G401 (cell line): ENCODE results near the gene CD37. TPM values are rescaled to one million over a fixed set of nuclear protein-coding genes. Genes with fewer than 3 reads are reported as not detected.
A peak's percentile ranks its signal among the peaks of the same experiment; 100 is the strongest.

Experiments used
- DNase-seq: peaks from one replicate; pipeline ENCODE4 v3.0.0-alpha.2; 2015; ENCODE audit warnings: low spot score
- in situ Hi-C: cut with HindIII; loops from 2 replicates; pipeline ENCODE4 v1.10.0; 2016; ENCODE audit warnings: low sequenced_read_pairs, mixed read lengths
- total RNA-seq: library from RNA; depleted of rRNA; stranded (reverse); fragments of >200 nt; shearing (Covaris generic); gene quantifications from 2 replicates; pipeline ENCODE4 v1.2.3, GENCODE V29; 2014

Gene CD37
- total RNA-seq, 1 experiment from 2014 or later, result not detected

DNA sequence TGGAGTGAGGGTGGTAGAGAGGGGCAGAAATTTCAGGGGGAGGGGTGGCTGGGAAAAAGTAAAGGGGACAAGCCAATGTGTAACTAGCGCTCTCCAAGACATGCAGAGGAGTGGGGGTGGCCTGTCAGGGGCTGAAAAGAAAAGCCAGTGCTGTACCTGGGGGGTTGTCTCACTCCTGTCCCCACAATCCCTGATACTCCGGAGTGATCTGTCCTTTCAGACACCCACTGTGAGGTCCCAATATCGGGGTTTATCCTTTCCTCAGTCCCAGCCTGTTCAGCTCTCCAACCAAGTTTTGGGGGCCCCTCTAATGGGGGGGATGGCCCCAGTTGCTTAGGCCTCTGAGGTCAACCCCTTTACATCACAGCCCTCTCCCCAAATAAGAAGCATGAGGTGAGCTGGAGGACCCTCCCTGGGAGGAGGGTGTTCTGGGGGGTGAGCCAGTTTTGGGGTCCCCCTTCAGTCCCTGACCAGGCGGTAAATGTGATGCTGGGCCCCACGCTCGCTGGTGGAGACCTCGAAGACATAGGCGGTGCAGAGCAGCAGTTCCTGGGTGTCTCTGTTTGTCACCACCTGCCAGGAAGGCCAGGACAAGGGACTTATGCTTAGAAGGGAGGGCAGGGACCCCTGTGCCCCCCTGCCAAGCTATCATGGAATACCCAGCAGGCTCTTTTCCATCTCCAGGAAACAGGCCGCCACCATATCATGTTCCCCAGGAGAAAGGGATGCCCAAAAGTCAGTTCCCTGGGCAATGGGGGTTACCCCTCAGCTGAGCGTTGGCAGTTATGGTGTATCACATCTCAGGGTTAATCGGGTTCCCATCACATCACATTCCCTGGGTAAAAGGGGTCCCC, 5.9 kb downstream of the CD37 start:
- no peak for DNase-seq
- in situ Hi-C loops, result no loop called here

DNA sequence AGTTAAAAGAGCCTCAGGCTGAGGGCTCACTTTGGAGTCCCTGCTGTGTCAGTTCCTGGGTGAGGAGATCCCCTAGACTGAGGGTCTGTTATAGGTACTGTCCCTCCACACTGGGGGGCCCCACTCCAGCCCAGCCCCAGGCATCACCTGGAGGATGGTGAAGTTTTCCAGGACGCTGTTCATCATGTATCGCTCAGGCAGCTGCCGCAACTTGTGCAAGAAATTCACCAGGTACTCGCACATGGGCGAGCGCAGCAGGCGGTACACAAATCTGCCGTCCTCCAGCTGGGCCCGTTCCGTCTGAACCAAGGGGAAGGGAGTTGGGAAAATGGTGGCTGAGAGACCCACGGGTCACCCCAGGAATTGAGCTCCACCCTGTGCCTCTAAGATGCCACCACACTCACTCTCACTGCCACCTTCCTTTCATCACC, 7.1 kb downstream of the CD37 start:
- no peak for DNase-seq
- in situ Hi-C loops, result no loop called here

DNA sequence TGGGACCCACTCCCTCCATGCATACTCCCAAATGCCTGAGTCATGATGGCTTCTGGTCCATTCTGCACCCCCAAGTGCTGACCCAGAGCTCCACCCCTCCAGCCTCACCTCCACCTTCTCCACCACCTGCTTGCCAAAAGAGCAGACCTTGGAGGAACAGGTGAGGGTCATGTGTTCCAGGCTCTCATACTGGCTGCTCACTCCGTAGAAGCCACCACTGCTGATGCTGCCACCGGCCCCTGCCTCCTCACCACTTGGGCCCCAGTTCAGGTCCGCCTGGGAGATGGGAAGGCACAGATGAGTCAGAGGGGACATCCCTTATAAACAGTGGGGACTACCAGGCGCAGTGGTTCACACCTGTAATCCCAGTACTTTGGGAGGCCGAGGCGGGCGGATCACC, 7.9 kb downstream of the CD37 start:
- in situ Hi-C loops, result no loop called here

DNA sequence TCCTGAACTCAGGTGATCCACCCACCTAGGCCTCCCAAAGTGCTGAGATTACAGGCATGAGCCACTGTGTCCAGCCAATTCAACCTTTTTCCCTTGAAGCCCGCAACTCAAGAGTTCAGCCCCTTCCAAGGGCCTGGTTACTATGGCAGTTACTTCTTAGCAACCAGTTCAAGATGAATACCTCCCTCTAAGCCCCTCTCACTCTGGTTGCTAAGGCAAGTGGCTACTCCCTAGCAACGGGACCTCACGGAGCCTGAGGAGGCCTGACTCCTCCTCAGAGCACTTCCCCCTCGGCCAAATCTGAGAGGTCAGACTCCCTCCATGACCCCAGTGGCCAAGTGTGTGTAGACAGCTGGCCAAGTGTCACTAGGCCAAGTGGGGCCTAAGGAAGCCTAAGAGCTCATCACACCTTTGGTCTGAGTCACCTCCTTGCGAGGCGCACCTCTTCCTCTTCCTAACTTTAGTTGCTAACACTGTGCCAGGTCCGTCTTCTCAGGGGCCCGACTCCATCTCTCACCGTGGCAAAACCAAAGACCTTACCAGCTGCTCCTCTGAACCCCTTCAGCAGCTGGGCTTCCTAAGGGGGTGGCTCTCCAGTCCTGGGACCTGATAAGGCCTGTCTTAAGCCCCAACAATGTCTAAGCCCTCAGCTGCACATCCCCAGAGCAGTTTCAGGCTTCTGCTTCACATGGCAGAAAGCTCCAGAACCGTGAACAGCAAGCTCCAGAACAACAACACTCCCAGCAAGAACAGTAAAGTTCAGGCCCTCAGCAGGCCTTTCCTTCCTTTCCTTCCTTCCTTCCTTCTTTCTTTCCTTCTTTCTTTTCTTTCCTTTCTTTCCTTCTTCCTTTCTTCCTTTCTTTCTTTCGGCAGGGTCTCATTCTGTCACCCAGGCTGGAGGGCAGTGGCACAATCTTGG, 9.6 kb downstream of the CD37 start:
- in situ Hi-C loops, result no loop called here
- no peak for DNase-seq

More for the DNA sequence above, 7.9 kb downstream of the CD37 start:
- no peak for DNase-seq

DNA sequence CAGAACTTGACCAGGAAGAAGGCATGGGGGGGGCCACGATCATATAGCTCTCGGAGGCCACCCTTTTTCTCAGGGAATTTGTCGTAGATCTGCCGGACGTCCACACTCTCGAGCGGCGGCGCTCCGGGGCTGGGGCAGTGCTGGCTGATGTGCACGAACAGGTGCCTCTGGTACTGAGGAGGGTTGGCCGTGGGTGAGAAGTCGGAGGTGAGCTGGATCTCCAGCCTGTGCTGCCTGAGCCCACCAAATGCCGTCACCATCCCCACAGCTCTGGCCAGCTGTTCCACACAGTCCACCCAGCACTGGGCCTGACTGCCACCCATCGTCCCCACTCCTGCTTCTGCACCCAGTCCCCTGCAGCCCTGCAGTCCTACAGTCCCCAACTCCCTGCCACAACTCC, 12.0 kb downstream of the CD37 start:
- DNase-seq, result no peak
- in situ Hi-C loops, result no loop called here

DNA sequence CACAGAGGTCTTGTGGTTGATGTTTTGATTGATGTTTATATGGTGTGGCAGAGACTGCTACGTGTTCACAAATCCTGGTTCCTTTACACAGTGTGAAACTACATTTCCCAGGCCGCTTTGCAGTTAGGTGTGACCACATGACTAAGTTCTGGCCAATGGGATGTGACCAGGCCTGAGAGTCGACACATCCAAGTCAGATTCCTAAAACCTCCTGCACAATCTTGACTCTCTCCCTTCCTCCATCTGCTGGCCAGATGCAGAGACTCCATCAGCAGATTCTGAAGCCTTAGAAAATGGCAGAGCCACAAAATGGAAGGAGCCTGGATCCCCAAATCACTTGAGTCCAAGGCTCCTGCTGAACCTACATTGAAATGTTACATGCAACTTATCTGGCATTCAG, 12.6 kb downstream of the CD37 start:
- DNase-seq, result peak; percentile 51
- in situ Hi-C loops, result no loop called here

DNA sequence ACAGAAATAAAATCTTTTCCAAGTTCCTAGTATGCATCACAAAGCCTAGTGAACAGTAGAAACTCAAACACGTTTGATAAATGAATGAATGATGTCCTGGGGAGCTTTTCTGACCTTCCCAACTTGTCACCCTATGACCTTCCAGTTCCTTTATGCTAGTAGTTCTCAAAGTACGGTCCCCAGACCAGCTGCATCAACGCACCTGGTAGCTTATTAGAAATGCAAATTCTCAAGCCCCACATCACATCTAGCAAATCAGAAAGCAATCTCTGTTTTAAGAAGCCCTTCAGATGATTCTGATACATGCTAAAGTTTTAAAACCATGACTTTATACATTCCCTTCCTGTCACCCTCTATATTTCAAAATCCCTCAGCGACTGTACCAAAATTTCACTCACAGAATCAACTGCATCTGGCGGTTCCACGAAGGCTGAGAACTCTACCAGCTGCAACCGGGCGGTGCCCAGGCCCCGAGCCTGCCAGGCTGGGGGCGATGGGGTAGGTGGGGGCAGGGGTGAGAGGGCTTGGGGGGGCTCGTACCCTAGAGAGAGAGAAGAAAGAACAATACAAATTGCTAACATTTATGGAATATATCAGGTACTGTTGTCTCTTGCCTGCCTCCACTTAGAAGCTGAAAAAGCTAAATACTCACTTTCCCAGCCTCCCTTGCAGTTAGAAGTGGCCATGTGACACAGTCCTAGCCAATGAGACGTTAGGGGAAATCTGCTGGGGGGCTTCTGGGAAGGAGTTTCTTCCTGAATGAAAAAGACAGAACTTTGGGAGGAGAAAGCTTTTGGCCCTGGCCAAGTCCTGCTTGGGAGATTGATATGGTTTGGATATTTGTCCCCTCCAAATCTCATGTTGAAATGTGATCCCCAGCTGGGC, 13.3 kb downstream of the CD37 start:
- no peak for DNase-seq
- in situ Hi-C loops, result no loop called here

DNA sequence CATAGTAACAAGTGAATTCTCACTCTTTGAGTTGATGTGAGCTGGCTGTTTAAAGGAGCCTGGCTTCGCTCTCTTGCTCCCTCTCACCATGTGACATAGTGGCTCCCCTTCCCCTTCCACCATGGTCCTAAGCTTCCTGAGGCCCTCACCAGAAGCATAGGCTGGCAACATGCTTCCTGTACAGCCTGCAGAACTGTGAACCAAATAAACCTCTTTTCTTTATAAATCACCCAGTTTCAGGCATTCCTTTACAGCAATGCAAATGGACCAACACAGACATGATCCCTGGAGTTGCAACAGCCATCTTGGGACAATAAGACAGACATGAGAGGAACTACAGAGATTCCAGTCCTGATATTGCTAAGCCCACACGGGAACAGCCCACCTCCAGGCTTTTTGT, 14.4 kb downstream of the CD37 start:
- no peak for DNase-seq
- in situ Hi-C loops, result no loop called here

DNA sequence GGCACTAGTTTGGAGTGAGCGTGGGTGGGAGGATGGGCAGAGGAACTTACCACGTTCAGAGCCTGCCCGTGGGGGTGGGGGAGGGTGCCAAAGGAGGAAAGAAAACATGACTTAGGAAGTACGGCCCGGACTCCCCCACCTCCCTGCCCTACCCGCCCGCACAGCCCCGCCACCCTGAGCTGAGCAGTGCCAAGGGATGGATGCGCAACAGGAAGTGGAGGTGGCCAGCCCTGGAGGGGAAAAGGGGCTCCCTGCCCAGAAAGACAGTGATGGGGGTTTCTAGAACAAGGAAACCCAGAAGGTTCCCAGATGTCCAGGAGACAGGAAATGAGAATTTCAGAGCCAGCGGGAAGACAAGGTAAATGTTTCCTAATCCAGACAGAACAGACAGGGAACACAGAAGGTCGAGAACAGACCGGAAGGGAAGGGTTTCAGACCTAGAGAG, 20.7 kb downstream of the CD37 start:
- in situ Hi-C loops, result no loop called here
- no peak for DNase-seq

DNA sequence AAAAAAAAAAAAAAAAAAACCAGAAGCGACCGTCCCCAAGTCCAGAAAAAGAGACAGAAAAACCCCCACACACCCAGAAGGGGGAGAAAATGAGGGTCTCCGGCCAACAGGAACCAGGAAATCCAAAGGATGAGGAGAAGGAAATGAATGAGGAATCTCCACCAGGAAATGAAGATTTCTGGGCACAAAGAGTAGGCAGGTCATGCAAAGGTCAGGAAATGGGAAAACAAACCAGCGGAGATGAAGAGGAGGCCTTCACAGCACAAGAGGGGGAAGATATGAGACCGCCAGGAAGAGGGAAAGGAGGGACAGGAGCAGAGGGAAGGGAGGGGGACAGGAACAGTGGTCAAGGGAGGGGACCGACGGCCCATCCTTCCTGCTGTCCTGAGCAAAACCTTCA, 21.2 kb downstream of the CD37 start:
- DNase-seq, result no peak
- in situ Hi-C loops, result no loop called here

DNA sequence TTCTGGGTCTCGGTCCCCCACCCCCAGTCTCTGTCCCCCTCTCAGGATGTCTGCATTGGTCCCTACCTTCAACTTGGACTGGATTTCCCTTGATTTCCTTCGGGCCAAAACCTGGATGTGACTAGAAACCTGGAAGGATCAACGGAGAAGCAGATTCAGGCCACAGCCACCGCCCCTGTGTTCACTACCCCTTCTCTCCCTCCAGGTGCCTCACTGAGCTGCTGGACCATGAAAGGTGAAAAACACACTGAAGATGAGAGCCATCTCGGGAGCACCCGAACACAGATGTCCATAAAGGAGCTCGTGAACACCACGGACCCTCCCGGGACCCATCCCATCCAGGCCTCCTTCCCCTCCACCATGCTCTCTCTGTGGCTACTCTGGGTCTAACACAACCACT, 22.0 kb downstream of the CD37 start:
- in situ Hi-C loops, result no loop called here
- DNase-seq, result no peak

DNA sequence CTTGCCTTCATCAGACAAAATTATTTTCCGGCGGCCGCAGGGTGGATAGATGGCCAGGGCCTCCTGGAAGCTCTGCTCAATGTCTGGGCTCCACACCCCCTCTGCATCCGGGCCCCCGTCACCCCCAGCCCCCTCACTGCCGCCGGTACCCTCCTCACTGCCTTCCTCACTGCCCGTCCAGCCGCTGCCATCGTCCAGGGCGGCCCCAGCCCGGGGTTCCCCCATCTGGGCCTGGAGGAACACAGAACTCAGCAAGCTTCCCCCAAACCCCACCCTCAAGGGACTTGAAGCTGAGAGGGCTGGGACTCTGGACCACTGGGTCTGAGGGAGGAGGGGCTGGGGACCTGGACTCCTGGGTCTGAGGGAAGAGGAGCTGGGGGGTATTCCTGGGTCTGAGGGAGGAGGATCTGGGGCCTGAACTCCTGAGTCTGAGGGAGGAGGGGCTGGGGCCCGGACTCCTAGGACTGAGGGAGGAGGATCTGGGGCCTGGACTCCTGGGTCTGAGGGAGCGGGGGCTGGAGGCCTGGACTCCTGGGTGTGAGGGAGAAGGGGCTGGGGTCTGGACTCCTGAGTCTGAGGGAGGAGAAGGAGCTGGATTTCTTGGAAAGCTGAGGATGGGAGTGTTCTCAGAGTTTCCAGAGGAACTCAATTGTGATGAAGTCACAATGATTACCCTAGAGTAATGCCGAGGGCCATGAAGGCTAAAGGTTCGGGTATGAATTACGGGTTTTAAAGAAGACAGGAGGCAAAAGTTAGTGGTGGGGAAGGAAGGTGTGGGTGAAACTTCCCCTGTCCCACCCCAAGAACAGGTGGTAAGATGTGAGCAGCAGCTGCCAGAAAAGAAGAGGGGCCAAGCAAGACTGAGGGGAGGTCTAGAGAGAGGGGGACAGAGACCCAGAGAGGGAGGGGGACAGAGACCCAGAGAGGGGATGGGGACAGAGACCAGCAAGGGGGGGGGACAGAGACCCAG, 24.9 kb downstream of the CD37 start:
- in situ Hi-C loops, result no loop called here
- no peak for DNase-seq

DNA sequence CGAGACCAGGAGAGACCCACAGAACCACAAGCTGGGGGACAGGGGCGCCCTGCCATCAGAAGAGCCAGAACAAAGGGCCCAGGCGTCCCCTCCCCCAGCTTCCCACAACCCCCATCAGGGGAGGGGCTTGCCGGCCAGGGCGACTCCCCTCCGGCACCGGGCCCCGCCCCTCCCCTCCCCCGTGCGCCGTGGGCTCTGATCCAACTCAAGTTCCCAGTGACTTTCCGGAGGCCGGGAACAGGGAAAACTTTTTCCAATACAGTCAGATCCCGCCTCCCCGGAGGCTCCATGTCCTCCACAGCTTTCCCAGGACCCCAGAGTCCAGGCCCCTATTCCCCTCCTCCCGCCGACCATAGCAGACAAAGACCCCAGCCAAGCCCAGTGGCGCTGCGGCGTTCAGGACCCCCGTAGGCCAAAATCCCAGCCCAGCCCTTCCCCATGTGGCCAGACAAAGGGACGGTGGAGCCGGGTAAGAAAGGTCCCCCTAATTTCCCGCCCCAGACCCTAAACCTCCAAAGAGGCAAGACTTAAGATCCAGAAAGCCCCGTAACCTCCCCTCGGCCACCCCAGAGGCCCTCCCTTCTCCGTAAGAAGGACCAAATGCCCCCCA, 26.3 kb downstream of the CD37 start:
- DNase-seq, result peak; percentile 20

DNA sequence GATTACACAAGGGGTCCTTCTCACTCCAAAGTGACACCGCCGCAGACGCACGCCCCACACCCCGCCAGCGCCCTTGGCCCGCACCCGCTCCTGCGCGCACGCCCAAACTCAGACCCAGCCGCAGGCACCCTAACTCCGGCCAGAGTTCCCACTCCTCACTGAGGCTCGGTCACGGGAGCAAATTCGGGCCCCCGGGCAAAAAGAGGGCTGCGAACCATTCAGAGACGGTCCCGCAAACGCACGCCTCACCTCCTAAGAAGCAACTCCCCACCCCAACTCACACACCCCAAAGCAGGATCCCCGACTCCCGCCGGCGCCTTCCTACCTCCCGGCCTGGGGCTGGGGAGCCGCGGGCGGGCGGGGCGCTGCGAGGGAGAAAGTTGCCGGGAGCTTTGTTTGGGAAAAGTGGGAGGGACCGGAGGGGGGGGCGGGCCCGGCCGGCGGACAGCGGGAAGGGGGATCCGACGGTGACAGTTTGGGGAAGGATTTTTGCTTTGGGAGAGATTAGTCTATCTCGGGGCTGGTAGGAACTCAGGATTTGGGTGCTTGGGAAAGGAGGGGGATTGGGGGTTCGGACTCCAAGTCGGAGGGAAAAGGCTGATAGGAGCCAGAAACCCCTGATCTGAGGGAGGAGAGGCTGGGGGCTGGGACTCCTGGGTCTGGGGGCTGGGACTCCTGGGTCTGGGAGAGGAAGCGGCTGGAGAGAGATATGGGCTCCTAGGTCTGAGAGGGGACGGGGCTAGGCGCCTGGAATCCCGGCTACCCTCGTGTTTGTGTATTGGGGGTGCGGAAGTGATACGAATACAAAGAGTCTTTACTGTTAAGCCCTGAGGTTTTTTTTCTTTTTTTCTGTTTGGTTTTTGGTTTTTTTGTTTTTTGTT, 27.1 kb downstream of the CD37 start, which contains the start of gene TEAD2:
TSS of gene TEAD2 (minus strand) at position 369 of the 881 bp plus-strand sequence. CDS start 2,341 bp downstream, outside the sequence.
- in situ Hi-C loops, result no loop called here
- no peak for DNase-seq

More for the DNA sequence above, 26.3 kb downstream of the CD37 start:
- in situ Hi-C loops, result no loop called here

DNA sequence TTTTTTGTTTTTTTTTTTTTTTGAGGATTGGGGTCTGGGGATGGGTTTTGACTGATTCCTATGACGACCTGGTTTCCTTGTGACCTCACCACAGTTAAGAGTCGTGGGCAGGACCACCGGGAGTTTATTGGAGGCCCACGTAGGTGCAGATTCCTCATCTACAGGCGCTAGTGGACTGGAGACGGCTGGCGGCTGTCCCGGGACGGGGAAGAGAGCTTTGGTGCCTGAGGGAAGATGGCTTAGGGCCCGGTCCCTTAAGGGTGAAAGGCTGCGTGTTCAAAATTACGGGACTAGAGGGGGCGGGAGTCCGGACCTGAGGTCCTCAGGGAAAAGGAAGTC, 27.7 kb downstream of the CD37 start:
- DNase-seq, result peak; percentile 16
- in situ Hi-C loops, result no loop called here

DNA sequence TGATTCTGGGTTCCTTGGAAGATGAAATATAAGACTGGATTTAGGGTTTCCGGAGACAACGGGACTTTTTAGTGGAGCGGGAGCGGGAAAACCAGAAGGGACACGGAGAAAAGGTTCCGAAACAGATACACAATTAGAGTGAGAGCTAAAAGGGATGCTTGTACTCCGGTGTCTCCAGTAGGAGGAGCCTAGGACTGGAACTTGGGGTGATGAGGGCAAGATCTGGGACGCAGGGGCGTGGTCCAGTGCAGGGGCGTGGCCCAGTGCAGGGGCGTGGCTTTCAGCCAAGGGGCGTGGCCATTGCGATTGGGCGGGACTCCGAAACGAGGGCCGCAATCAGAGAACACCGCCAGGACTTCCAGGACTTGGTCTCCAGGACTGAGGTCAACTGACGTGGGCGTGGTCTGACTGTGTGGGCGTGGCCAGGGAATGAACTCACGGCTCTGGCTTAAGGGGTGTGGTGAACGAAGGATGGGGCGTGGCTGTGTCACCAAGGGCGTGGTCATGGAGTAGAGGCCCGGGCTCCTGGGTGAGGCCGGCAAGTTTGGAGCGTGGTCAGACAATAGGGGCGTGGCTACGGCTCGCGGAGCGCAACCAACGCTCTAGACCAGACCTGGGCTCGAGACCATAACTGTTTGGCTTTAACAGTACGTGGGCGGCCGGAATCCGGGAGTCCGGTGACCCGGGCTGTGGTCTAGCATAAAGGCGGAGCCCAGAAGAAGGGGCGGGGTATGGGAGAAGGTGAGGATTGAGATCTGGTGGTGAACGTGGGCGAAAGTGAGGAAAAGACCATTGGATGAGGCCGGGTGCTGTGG, 28.3 kb downstream of the CD37 start, which contains the start of gene DKKL1:
TSS of gene DKKL1 (plus strand) at position 610 of the 815 bp plus-strand sequence. CDS start at position 732, 122 bp downstream.
- in situ Hi-C loops, result no loop called here
- DNase-seq, result peak; percentile 77
